ENCODE results near the gene DPH3.

Gene DPH3

DNA sequence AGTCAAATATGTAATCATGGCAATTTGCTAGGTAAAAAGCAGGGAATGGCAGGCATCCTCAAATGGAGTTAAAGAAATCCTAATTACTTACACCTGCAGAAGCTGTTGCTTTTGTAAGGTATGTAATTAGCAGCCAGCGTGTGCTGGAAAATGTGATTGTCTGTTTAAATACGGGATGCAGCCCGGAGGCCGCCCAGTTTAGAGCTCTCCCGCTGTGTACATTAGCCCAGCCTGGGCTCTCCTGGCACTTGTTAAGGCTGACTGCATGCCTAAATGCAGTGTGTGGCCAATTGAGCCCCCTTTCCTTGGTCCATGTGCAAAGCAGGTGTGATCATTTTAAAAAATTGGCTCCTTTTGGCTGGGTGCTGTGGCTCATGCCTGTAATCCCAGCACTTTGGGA, 9.0 kb downstream of the DPH3 start:
- Histone ChIP-seq H3K9me3 (ENCODE audit: control insufficient read depth, low read length) (no peaks in the 10 kb centered on the region), H3K4me3 (ENCODE audit: extremely low read depth, insufficient read depth, low read length, poor library complexity, severe bottlenecking) (no peak overlapping the region), H3K4me1 (ENCODE audit: control insufficient read depth, insufficient read depth, low read length, poor library complexity, severe bottlenecking) (peaks cover 2% of the 10 kb centered on the region), H3K36me3 (ENCODE audit: control insufficient read depth, insufficient read depth, low read length) (peaks cover 26% of the 10 kb centered on the region), H3K27ac (ENCODE audit: low read depth, low read length, severe bottlenecking) (no peak overlapping the region)
- 89 to 98% methylated on average over 4 to 5 of the region's 5 CpGs for WGBS, 2 experiments (ENCODE audit: insufficient coverage in 2 of 2)

- Histone ChIP-seq H3K36me3 (ENCODE audit: control insufficient read depth, insufficient read depth, low read length) (peaks cover 22% of the 10 kb centered on the region), H3K4me1 (ENCODE audit: control insufficient read depth, insufficient read depth, low read length, poor library complexity, severe bottlenecking) (peaks cover 2% of the 10 kb centered on the region), H3K9me3 (ENCODE audit: control insufficient read depth, low read length) (no peaks in the 10 kb centered on the region), H3K4me3 (ENCODE audit: extremely low read depth, insufficient read depth, low read length, poor library complexity, severe bottlenecking) (no peak overlapping the region), H3K27ac (ENCODE audit: low read depth, low read length, severe bottlenecking) (no peak overlapping the region)
- WGBS, 2 experiments (ENCODE audit: insufficient coverage in 2 of 2), result 100% methylated on average over 2 of the region's 3 CpGs; no CpG with 5 or more reads in 1 of the 2 experiments
Measured at GRCh38 chr3:16255326-16255725, 9.4 kb downstream of the DPH3 start.

- H3K36me3 ChIP-seq (ENCODE audit: control insufficient read depth, insufficient read depth, low read length), result peaks cover 17% of the 10 kb centered on the region
- no peak overlapping the region for H3K27ac ChIP-seq (ENCODE audit: low read depth, low read length, severe bottlenecking)
- WGBS, 2 experiments (ENCODE audit: insufficient coverage in 2 of 2), result 92 to 100% methylated on average over 2 to 5 of the region's 5 CpGs
- no peaks in the 10 kb centered on the region for H3K9me3 ChIP-seq (ENCODE audit: control insufficient read depth, low read length)
- H3K4me3 ChIP-seq (ENCODE audit: extremely low read depth, insufficient read depth, low read length, poor library complexity, severe bottlenecking), result no peak overlapping the region
- peaks cover 2% of the 10 kb centered on the region for H3K4me1 ChIP-seq (ENCODE audit: control insufficient read depth, insufficient read depth, low read length, poor library complexity, severe bottlenecking)
Measured at GRCh38 chr3:16254916-16255315, 9.8 kb downstream of the DPH3 start.

GRCh38 chr3:16253601-16254000, 11.1 kb downstream of the DPH3 start:
- WGBS, 2 experiments (ENCODE audit: insufficient coverage in 2 of 2), result 90 to 96% methylated on average over 6 of the region's 7 CpGs
- Histone ChIP-seq H3K36me3 (ENCODE audit: control insufficient read depth, insufficient read depth, low read length) (peaks cover 5% of the 10 kb centered on the region), H3K4me1 (ENCODE audit: control insufficient read depth, insufficient read depth, low read length, poor library complexity, severe bottlenecking) (peaks cover 2% of the 10 kb centered on the region), H3K9me3 (ENCODE audit: control insufficient read depth, low read length) (no peaks in the 10 kb centered on the region), H3K4me3 (ENCODE audit: extremely low read depth, insufficient read depth, low read length, poor library complexity, severe bottlenecking) (no peak overlapping the region), H3K27ac (ENCODE audit: low read depth, low read length, severe bottlenecking) (no peak overlapping the region)

DNA sequence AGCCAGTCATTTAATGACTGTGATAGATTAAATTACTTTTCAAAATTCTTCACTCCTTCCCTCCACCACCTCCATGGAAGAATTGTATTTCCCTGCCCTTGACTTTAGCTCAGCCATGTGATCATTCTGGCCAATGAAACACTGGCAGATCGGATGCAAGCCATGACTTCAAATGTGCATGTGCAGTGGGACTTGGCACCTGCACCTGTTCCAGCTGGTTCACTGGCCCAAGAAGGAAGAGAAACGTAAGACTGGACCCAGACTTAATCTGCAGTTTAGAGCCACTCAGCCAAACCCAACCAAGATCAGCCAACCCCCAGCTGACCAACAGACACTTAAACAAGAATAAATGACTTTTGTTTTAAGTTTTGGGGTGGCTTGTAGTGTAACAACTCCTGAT, 11.8 kb downstream of the DPH3 start:
- 67 to 83% methylated on average over 1 to 2 of the region's 2 CpGs for WGBS, 2 experiments (ENCODE audit: insufficient coverage in 2 of 2)
- H3K4me1 ChIP-seq (ENCODE audit: control insufficient read depth, insufficient read depth, low read length, poor library complexity, severe bottlenecking), result peaks cover 2% of the 10 kb centered on the region
- no peaks in the 10 kb centered on the region for H3K36me3 ChIP-seq (ENCODE audit: control insufficient read depth, insufficient read depth, low read length)
- H3K4me3 ChIP-seq (ENCODE audit: extremely low read depth, insufficient read depth, low read length, poor library complexity, severe bottlenecking), result no peak overlapping the region
- H3K27ac ChIP-seq (ENCODE audit: low read depth, low read length, severe bottlenecking), result no peak overlapping the region
- no peaks in the 10 kb centered on the region for H3K9me3 ChIP-seq (ENCODE audit: control insufficient read depth, low read length)

- whole genome bisulfite sequencing, 2 experiments (ENCODE audit: insufficient coverage in 2 of 2), result 96 to 100% methylated on average over 2 to 3 of the region's 7 CpGs
- H3K27ac ChIP-seq (ENCODE audit: low read depth, low read length, severe bottlenecking), result no peak overlapping the region
- H3K9me3 ChIP-seq (ENCODE audit: control insufficient read depth, low read length), result no peaks in the 10 kb centered on the region
Measured at GRCh38 chr3:16252243-16252978, 12.3 kb downstream of the DPH3 start.

GRCh38 chr3:16251316-16252085, 13.2 kb downstream of the DPH3 start:
- no peak overlapping the region for H3K27ac ChIP-seq (ENCODE audit: low read depth, low read length, severe bottlenecking)
- H3K4me3 ChIP-seq (ENCODE audit: extremely low read depth, insufficient read depth, low read length, poor library complexity, severe bottlenecking), result no peak overlapping the region
- peaks cover 2% of the 10 kb centered on the region for H3K4me1 ChIP-seq (ENCODE audit: control insufficient read depth, insufficient read depth, low read length, poor library complexity, severe bottlenecking)
- H3K9me3 ChIP-seq (ENCODE audit: control insufficient read depth, low read length), result no peaks in the 10 kb centered on the region
- WGBS, 2 experiments (ENCODE audit: insufficient coverage in 2 of 2), result 64 to 66% methylated on average over 5 to 7 of the region's 9 CpGs
- no peaks in the 10 kb centered on the region for H3K36me3 ChIP-seq (ENCODE audit: control insufficient read depth, insufficient read depth, low read length)

More at GRCh38 chr3:16252243-16252978, 12.3 kb downstream of the DPH3 start:
- Histone ChIP-seq H3K4me1 (ENCODE audit: control insufficient read depth, insufficient read depth, low read length, poor library complexity, severe bottlenecking) (peaks cover 2% of the 10 kb centered on the region), H3K36me3 (ENCODE audit: control insufficient read depth, insufficient read depth, low read length) (no peaks in the 10 kb centered on the region), H3K4me3 (ENCODE audit: extremely low read depth, insufficient read depth, low read length, poor library complexity, severe bottlenecking) (no peak overlapping the region)

- WGBS, 2 experiments (ENCODE audit: insufficient coverage in 2 of 2), result 80% methylated on average over 1 of the region's 3 CpGs; no CpG with 5 or more reads in 1 of the 2 experiments
Measured at GRCh38 chr3:16249886-16250285, 14.9 kb downstream of the DPH3 start.

GRCh38 chr3:16249336-16249735, 15.4 kb downstream of the DPH3 start:
- H3K4me1 ChIP-seq (ENCODE audit: control insufficient read depth, insufficient read depth, low read length, poor library complexity, severe bottlenecking), result peaks cover 6% of the 10 kb centered on the region
- H3K9me3 ChIP-seq (ENCODE audit: control insufficient read depth, low read length), result no peaks in the 10 kb centered on the region
- WGBS, 2 experiments (ENCODE audit: insufficient coverage in 2 of 2), result 10 to 48% methylated on average over 2 of the region's 3 CpGs
- H3K36me3 ChIP-seq (ENCODE audit: control insufficient read depth, insufficient read depth, low read length), result no peaks in the 10 kb centered on the region
- H3K4me3 ChIP-seq (ENCODE audit: extremely low read depth, insufficient read depth, low read length, poor library complexity, severe bottlenecking), result no peak overlapping the region
- H3K27ac ChIP-seq (ENCODE audit: low read depth, low read length, severe bottlenecking), result no peak overlapping the region

More at GRCh38 chr3:16249886-16250285, 14.9 kb downstream of the DPH3 start:
- Histone ChIP-seq H3K4me1 (ENCODE audit: control insufficient read depth, insufficient read depth, low read length, poor library complexity, severe bottlenecking) (peaks cover 2% of the 10 kb centered on the region), H3K4me3 (ENCODE audit: extremely low read depth, insufficient read depth, low read length, poor library complexity, severe bottlenecking) (no peak overlapping the region), H3K9me3 (ENCODE audit: control insufficient read depth, low read length) (no peaks in the 10 kb centered on the region), H3K36me3 (ENCODE audit: control insufficient read depth, insufficient read depth, low read length) (no peaks in the 10 kb centered on the region), H3K27ac (ENCODE audit: low read depth, low read length, severe bottlenecking) (no peak overlapping the region)

DNA sequence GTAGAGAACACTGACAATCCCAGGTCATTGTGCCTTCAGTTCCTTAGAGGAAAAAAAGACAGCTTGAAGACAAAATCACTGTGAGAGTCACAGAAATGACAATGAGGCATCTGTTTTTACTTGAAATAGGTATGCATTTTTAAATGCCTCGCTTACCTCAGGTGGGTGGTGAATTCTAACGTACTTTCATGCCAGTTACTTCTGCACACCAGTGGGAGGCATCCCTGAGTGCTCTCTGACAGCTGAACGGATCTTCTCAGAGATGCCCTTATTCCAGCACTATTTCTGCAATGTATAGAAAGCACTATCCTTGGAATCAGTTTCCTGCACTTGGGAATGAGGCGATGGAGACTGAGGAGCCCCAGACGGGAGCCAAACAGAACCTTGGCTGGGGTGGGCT, 16.2 kb downstream of the DPH3 start:
- H3K4me3 ChIP-seq (ENCODE audit: extremely low read depth, insufficient read depth, low read length, poor library complexity, severe bottlenecking), result no peak overlapping the region
- H3K27ac ChIP-seq (ENCODE audit: low read depth, low read length, severe bottlenecking), result no peak overlapping the region
- peaks cover 13% of the 10 kb centered on the region for H3K4me1 ChIP-seq (ENCODE audit: control insufficient read depth, insufficient read depth, low read length, poor library complexity, severe bottlenecking)
- 83 to 85% methylated on average over 3 to 5 of the region's 5 CpGs for WGBS, 2 experiments (ENCODE audit: insufficient coverage in 2 of 2)
- no peaks in the 10 kb centered on the region for H3K9me3 ChIP-seq (ENCODE audit: control insufficient read depth, low read length)
- no peaks in the 10 kb centered on the region for H3K36me3 ChIP-seq (ENCODE audit: control insufficient read depth, insufficient read depth, low read length)
